ENCODE measurements around the gene APLP2. TPM values are rescaled to one million over a fixed set of nuclear protein-coding genes. Genes with fewer than 3 reads are reported as not detected.

Gene APLP2
- polyA plus RNA-seq, 3 donors: 447 to 475 (median 450) TPM

- no peak for DNase-seq
Measured at GRCh38 chr11:130139401-130139800, 69.7 kb downstream of the APLP2 start.

- no peak for DNase-seq
Measured at GRCh38 chr11:130141561-130142341, 72.1 kb downstream of the APLP2 start.

GRCh38 chr11:130144141-130144540 lies 74.4 kb downstream of the APLP2 start:
- DNase-seq: no peak

- DNase-seq: peak; percentile 71
Measured at GRCh38 chr11:130144861-130145281, 75.2 kb downstream of the APLP2 start.

- DNase-seq: no peak
Measured at GRCh38 chr11:130145311-130145812, 75.7 kb downstream of the APLP2 start.

- DNase-seq: no peak
Measured at GRCh38 chr11:130145975-130146776, 76.5 kb downstream of the APLP2 start.

GRCh38 chr11:130146796-130147195 lies 77.1 kb downstream of the APLP2 start:
- no peak for DNase-seq

- DNase-seq: no peak
Measured at GRCh38 chr11:130148796-130149326, 79.2 kb downstream of the APLP2 start.

GRCh38 chr11:130150790-130151189 lies 81.1 kb downstream of the APLP2 start:
- DNase-seq: no peak

GRCh38 chr11:130151196-130151595 lies 81.5 kb downstream of the APLP2 start:
- no peak for DNase-seq

- no peak for DNase-seq
Measured at GRCh38 chr11:130156108-130157022, 86.7 kb downstream of the APLP2 start.

- no peak for DNase-seq
Measured at GRCh38 chr11:130157101-130157500, 87.4 kb downstream of the APLP2 start.

- no peak for DNase-seq
Measured at GRCh38 chr11:130157840-130158239, 88.1 kb downstream of the APLP2 start.

- DNase-seq: no peak
Measured at GRCh38 chr11:130159139-130159538, 89.4 kb downstream of the APLP2 start.

GRCh38 chr11:130159657-130160497 lies 90.2 kb downstream of the APLP2 start, which contains the start of gene ST14:
Gene ST14, plus strand, starts transcription at chr11:130159782. Its CDS starts 198 bp downstream, at chr11:130159980.
- no peak for DNase-seq

GRCh38 chr11:130160498-130161155 lies 90.9 kb downstream of the APLP2 start:
- DNase-seq: no peak

GRCh38 chr11:130161441-130162145 lies 91.9 kb downstream of the APLP2 start:
- DNase-seq: no peak

GRCh38 chr11:130162733-130163132 lies 93.0 kb downstream of the APLP2 start:
- no peak for DNase-seq
